DMS79 treated with DMSO at 0.1 percent for 48 hours (cell line): ENCODE results near the gene SSH2.
"Not testable (repeated sequence)": the region's sequence is repeated elsewhere in the genome, so short reads cannot be mapped to it uniquely, and the experiment has no call there.

Experiments used
- DNase-seq: peaks from one replicate; lab custom pipeline; 2025; lab: John Stamatoyannopoulos, UW

Gene SSH2

GRCh38 chr17:29880031-29880430, 50.0 kb downstream of the SSH2 start:
- no peak for DNase-seq

- DNase-seq, result no peak
Measured at GRCh38 chr17:29874931-29875596, 55.0 kb downstream of the SSH2 start.

- DNase-seq, result not testable (repeated sequence)
Measured at GRCh38 chr17:29874358-29874757, 55.7 kb downstream of the SSH2 start.

- DNase-seq, result no peak
Measured at GRCh38 chr17:29873476-29873875, 56.6 kb downstream of the SSH2 start.

GRCh38 chr17:29870836-29871465, 59.1 kb downstream of the SSH2 start:
- no peak for DNase-seq

- DNase-seq, result no peak
Measured at GRCh38 chr17:29867643-29868181, 62.3 kb downstream of the SSH2 start.

GRCh38 chr17:29866746-29867404, 63.2 kb downstream of the SSH2 start:
- DNase-seq, result no peak

- no peak for DNase-seq
Measured at GRCh38 chr17:29864615-29865014, 65.4 kb downstream of the SSH2 start.

GRCh38 chr17:29864123-29864522, 65.9 kb downstream of the SSH2 start:
- DNase-seq, result not testable (repeated sequence)

- no peak for DNase-seq
Measured at GRCh38 chr17:29862951-29863350, 67.1 kb downstream of the SSH2 start.

GRCh38 chr17:29862127-29862526, 67.9 kb downstream of the SSH2 start:
- DNase-seq, result no peak

- not testable (repeated sequence) for DNase-seq
Measured at GRCh38 chr17:29859445-29859844, 70.6 kb downstream of the SSH2 start.

- no peak for DNase-seq
Measured at GRCh38 chr17:29857823-29858222, 72.2 kb downstream of the SSH2 start.

GRCh38 chr17:29857105-29857504, 72.9 kb downstream of the SSH2 start:
- DNase-seq, result not testable (repeated sequence)

GRCh38 chr17:29855686-29856085, 74.3 kb downstream of the SSH2 start:
- DNase-seq, result no peak

- DNase-seq, result no peak
Measured at GRCh38 chr17:29848737-29849136, 81.3 kb downstream of the SSH2 start.

GRCh38 chr17:29847527-29848400, 82.3 kb downstream of the SSH2 start:
- no peak for DNase-seq

GRCh38 chr17:29847118-29847517, 82.9 kb downstream of the SSH2 start:
- no peak for DNase-seq

- DNase-seq, result no peak
Measured at GRCh38 chr17:29846298-29846697, 83.7 kb downstream of the SSH2 start.

GRCh38 chr17:29844339-29845048, 85.5 kb downstream of the SSH2 start:
- DNase-seq, result peak; percentile 43

- no peak for DNase-seq
Measured at GRCh38 chr17:29840884-29841283, 89.1 kb downstream of the SSH2 start.
